ENCODE measurements around the gene HAPLN2. TPM values are rescaled to one million over a fixed set of nuclear protein-coding genes. Genes with fewer than 3 reads are reported as not detected.

Gene HAPLN2
- total and polyA plus RNA-seq, 2 of the 4 experiments (the other 2 are of a cell fraction), result not detected

DNA sequence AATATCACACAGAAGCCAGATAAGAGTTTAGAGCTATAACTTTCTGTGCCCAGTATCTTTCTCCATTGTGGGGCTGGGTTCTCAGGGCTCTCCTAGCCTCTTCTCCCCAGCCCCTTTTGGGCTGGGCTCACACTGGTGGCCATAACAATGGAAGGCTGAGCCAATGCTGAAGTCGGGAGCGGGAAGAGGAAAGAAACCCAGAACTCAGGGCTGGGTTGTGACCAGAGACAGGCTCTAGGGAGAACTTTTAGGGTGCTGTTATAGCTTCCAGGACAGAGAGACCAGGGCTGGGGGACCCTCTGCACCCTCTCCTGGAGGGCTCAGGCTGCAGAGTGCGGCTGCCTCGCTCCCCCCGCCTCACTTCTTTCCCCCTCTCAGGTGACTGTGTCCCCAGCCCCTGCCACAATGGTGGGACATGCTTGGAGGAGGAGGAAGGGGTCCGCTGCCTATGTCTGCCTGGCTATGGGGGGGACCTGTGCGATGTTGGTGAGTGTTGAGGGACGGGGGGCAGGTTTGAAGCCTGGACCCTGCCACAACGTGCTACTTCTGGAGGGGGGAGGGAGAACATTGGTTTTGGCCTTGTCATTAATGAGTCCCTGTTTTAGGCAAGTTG is 36.8 kb downstream of the HAPLN2 start:
- Histone ChIP-seq H2BK20ac (ENCODE audit: low read depth, low read length) (no peak overlapping the region), H4K20me1 (ENCODE audit: insufficient read depth, low read length) (0 out of 2 replicates have a peak, but pooled peaks cover 8% of the 10 kb centered on the region), H3K4me2 (ENCODE audit: low read depth, low read length) (no peak overlapping the region), H4K8ac (ENCODE audit: low read depth in 2 of 2, low read length in 2 of 2) (no peak overlapping the region), H3K18ac (ENCODE audit: low read depth, low read length) (no peak overlapping the region), H3K9me3 (ENCODE audit: control insufficient read depth, insufficient read depth, low read length) (no peaks in the 10 kb centered on the region), H3K56ac (ENCODE audit: extremely low read depth, insufficient read depth, low read length) (no peak overlapping the region), H3K4ac (ENCODE audit: low read depth, low read length) (no peak overlapping the region), H4K91ac (ENCODE audit: insufficient read depth, low read depth, low read length) (no peak overlapping the region), H3K9me1 (ENCODE audit: insufficient read depth, low read length) (peaks cover 4% of the 10 kb centered on the region), H3K23ac (ENCODE audit: low read depth, low read length) (no peak overlapping the region), H3K4me3 (ENCODE audit: insufficient read depth, low read depth, low read length) (no peak overlapping the region), H2BK15ac (ENCODE audit: low read depth, low read length) (no peak overlapping the region), H3K9ac (ENCODE audit: low read depth, low read length) (no peak overlapping the region), H2AFZ (replicated peaks; ENCODE audit: low read length, poor library complexity) (no peak overlapping the region), H3K27me3 (ENCODE audit: control insufficient read depth, insufficient read depth, low read length) (peaks cover 43% of the 10 kb centered on the region), H2AK5ac (ENCODE audit: low read depth, low read length) (no peak overlapping the region), H3K4me1 (ENCODE audit: control insufficient read depth, insufficient read depth, low read length) (peaks cover 13% of the 10 kb centered on the region), H4K5ac (ENCODE audit: low read depth, low read length) (no peak overlapping the region), H2AK9ac (replicated peaks; ENCODE audit: low read depth, low read length, poor library complexity) (no peak overlapping the region), H3K14ac (replicated peaks; ENCODE audit: low read depth, low read length) (no peak overlapping the region), H3K36me3 (ENCODE audit: control insufficient read depth, insufficient read depth, low read length) (no peaks in the 10 kb centered on the region), H3K27ac (ENCODE audit: insufficient read depth, low read length) (no peak overlapping the region), H2BK120ac (ENCODE audit: low read depth, low read length) (no peak overlapping the region), H3K79me1 (ENCODE audit: low read depth in 1 of 2, low read length in 2 of 2) (peaks cover 0 to 8% of the 10 kb centered on the region in 2 experiments; a peak in 2 of 4 replicates), H2BK5ac (ENCODE audit: low read depth, low read length, poor library complexity, severe bottlenecking) (no peak overlapping the region)
- dilution Hi-C loops (cut with HindIII; ENCODE audit: low sequenced_read_pairs, unreplicated experiment), result no loop called here
- in situ Hi-C loops (cut with MboI; ENCODE audit: low sequenced_read_pairs), result loop anchor here (5.0 kb wide), 1 partner anchor 34 kb away; no protein-coding TSS in a partner anchor
- intact Hi-C loops (cut with micrococcal nuclease), result loop anchor here (2.0 kb wide), 1 partner anchor 71 kb away; no protein-coding TSS in a partner anchor
- ATAC-seq (ENCODE audit: low read depth) (no peak), DNase-seq (no peak)
- BruUV-seq (replicated peaks), result no TSS peak
- ChIA-PET POLR2A (ENCODE audit: unreplicated experiment) (no interaction called here), CTCF (interaction anchor here (0.8 kb wide), 1 partner anchor 32 kb away, joined by 4 read pairs; no protein-coding TSS in a partner anchor)
- no CpG with 5 or more reads among the region's 9 CpGs for WGBS, 2 experiments (ENCODE audit: extremely low coverage in 2 of 2, insufficient read length in 1 of 2)
- no peak for TF ChIP-seq RAD21 (IDR thresholded peaks at IDR 0.05; ENCODE audit: low read length)
- TF ChIP-seq FOS (IDR thresholded peaks at IDR 0.05; ENCODE audit: low read depth, low read length), result no peak
- TF ChIP-seq, protein P1, sequence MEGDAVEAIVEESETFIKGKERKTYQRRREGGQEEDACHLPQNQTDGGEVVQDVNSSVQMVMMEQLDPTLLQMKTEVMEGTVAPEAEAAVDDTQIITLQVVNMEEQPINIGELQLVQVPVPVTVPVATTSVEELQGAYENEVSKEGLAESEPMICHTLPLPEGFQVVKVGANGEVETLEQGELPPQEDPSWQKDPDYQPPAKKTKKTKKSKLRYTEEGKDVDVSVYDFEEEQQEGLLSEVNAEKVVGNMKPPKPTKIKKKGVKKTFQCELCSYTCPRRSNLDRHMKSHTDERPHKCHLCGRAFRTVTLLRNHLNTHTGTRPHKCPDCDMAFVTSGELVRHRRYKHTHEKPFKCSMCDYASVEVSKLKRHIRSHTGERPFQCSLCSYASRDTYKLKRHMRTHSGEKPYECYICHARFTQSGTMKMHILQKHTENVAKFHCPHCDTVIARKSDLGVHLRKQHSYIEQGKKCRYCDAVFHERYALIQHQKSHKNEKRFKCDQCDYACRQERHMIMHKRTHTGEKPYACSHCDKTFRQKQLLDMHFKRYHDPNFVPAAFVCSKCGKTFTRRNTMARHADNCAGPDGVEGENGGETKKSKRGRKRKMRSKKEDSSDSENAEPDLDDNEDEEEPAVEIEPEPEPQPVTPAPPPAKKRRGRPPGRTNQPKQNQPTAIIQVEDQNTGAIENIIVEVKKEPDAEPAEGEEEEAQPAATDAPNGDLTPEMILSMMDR (conservative IDR thresholded peaks at IDR 0.05; ENCODE audit: low read depth, low read length), result no peak
- TF ChIP-seq MAZ (IDR thresholded peaks at IDR 0.05; ENCODE audit: borderline replicate concordance, low read depth, low read length), result no peak
- TF ChIP-seq POLR2A (IDR thresholded peaks at IDR 0.05; ENCODE audit: low read depth, low read length), result no peak
- TF ChIP-seq MAFK (IDR thresholded peaks at IDR 0.05; ENCODE audit: low read depth, low read length), result no peak
- TF ChIP-seq RCOR1 (IDR thresholded peaks at IDR 0.05; ENCODE audit: insufficient replicate concordance, low read length), result no peak
- no peak for TF ChIP-seq BHLHE40 (IDR thresholded peaks at IDR 0.05; ENCODE audit: low read depth, low read length)
- no peak for TF ChIP-seq MXI1 (IDR thresholded peaks at IDR 0.05; ENCODE audit: borderline replicate concordance, low read depth, low read length)
- TF ChIP-seq NFE2L2 (IDR thresholded peaks at IDR 0.05; ENCODE audit: low read depth, low read length), result no peak
- no peak for TF ChIP-seq CHD1 (IDR thresholded peaks at IDR 0.05; ENCODE audit: low read depth, low read length)
- TF ChIP-seq, protein P2, sequence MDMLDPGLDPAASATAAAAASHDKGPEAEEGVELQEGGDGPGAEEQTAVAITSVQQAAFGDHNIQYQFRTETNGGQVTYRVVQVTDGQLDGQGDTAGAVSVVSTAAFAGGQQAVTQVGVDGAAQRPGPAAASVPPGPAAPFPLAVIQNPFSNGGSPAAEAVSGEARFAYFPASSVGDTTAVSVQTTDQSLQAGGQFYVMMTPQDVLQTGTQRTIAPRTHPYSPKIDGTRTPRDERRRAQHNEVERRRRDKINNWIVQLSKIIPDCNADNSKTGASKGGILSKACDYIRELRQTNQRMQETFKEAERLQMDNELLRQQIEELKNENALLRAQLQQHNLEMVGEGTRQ (IDR thresholded peaks at IDR 0.05; ENCODE audit: low read depth, low read length), result no peak
- no peak for TF ChIP-seq RFX5 (IDR thresholded peaks at IDR 0.05; ENCODE audit: low read depth, low read length)
- TF ChIP-seq, protein P3, sequence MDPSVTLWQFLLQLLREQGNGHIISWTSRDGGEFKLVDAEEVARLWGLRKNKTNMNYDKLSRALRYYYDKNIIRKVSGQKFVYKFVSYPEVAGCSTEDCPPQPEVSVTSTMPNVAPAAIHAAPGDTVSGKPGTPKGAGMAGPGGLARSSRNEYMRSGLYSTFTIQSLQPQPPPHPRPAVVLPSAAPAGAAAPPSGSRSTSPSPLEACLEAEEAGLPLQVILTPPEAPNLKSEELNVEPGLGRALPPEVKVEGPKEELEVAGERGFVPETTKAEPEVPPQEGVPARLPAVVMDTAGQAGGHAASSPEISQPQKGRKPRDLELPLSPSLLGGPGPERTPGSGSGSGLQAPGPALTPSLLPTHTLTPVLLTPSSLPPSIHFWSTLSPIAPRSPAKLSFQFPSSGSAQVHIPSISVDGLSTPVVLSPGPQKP (IDR thresholded peaks at IDR 0.05; ENCODE audit: borderline replicate concordance, low read depth, low read length), result no peak
- TF ChIP-seq SMC3 (IDR thresholded peaks at IDR 0.05; ENCODE audit: low read depth, low read length), result no peak

All from IMR-90 (cell line).